DND-41 (cell line): Measurements from ENCODE around the gene NDOR1.

Source experiments
- EZH2 ChIP-seq: IDR thresholded peaks from 3 replicates; pipeline ENCODE4 v1.6.1; 2012; ENCODE audit warnings: borderline replicate concordance, low read depth, mild to moderate bottlenecking, moderate library complexity, low read length, inconsistent platforms; ENCODE audit not compliant: severe bottlenecking
- TF ChIP-seq, protein P1 (sequence below): IDR thresholded peaks from 2 replicates; pipeline ENCODE4 v1.5.1; 2012; ENCODE audit warnings: borderline replicate concordance, low read length, moderate library complexity, mild to moderate bottlenecking; ENCODE audit not compliant: poor library complexity, severe bottlenecking; ENCODE audit errors: extremely low read depth

DNA sequence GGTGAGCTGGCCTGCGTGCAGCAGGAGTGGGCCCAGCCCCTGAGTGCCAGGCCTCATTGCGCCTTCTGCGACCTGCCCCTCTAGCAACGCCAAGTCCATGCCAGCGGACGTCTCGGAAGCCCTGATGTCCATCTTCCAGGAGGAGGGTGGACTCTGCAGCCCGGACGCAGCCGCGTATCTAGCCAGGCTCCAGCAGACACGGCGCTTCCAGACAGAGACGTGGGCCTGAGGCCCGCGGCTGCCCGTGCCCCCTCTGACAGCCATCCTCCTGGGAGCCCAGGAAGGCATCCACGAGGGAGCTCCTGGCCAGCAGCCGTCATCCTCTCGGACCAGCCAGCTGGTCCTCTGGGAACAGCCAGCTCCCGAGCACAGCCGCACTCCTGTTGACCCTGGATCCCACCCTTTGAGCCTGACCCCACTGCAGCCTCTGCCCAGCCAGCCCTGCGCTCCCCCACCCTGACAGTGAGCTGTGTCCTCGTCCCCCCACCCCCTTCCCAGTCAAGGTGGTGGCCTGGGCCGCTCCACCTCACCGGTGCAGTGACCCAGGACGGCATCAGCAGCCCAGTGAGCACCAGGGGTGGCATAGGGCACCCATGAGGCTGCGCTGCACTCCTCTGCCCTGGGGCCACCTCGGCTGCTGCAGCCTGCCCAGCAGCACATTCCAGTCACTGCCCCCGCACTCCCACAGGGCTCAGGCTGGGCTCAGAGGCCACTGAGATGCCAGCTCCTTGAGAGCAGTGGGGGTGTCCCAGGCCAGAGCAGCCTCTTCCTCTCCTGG is 10.9 kb downstream of the NDOR1 start:
- TF ChIP-seq, protein P1, sequence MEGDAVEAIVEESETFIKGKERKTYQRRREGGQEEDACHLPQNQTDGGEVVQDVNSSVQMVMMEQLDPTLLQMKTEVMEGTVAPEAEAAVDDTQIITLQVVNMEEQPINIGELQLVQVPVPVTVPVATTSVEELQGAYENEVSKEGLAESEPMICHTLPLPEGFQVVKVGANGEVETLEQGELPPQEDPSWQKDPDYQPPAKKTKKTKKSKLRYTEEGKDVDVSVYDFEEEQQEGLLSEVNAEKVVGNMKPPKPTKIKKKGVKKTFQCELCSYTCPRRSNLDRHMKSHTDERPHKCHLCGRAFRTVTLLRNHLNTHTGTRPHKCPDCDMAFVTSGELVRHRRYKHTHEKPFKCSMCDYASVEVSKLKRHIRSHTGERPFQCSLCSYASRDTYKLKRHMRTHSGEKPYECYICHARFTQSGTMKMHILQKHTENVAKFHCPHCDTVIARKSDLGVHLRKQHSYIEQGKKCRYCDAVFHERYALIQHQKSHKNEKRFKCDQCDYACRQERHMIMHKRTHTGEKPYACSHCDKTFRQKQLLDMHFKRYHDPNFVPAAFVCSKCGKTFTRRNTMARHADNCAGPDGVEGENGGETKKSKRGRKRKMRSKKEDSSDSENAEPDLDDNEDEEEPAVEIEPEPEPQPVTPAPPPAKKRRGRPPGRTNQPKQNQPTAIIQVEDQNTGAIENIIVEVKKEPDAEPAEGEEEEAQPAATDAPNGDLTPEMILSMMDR, result no peak
- TF ChIP-seq EZH2, result no peak
